Measurements from ENCODE around the gene MAD1L1. TPM values are rescaled to one million over a fixed set of nuclear protein-coding genes. Genes with fewer than 3 reads are reported as not detected.
"Not testable (repeated sequence)": the region's sequence is repeated elsewhere in the genome, so short reads cannot be mapped to it uniquely, and the experiment has no call there.

Gene MAD1L1
- total RNA-seq, 1 experiment from 2014 or later = 103 TPM

- DNase-seq (ENCODE audit: low spot score) = no peak
Observed at GRCh38 chr7:1931256-1931950, 301.3 kb downstream of the MAD1L1 start.

- DNase-seq (ENCODE audit: low spot score) = no peak
Observed at GRCh38 chr7:1930381-1931065, 302.2 kb downstream of the MAD1L1 start.

- not testable (repeated sequence) for DNase-seq (ENCODE audit: low spot score)
Observed at GRCh38 chr7:1929349-1929925, 303.3 kb downstream of the MAD1L1 start.

- DNase-seq (ENCODE audit: low spot score) = peak; percentile 47
Observed at GRCh38 chr7:1928645-1929348, 303.9 kb downstream of the MAD1L1 start.

- no peak for DNase-seq (ENCODE audit: low spot score)
Observed at GRCh38 chr7:1927937-1928644, 304.7 kb downstream of the MAD1L1 start.

- DNase-seq (ENCODE audit: low spot score) = no peak
Observed at GRCh38 chr7:1926908-1927306, 305.8 kb downstream of the MAD1L1 start.

GRCh38 chr7:1925973-1926907 lies 306.5 kb downstream of the MAD1L1 start:
- no peak for DNase-seq (ENCODE audit: low spot score)

GRCh38 chr7:1925349-1925748 lies 307.4 kb downstream of the MAD1L1 start:
- no peak for DNase-seq (ENCODE audit: low spot score)

- no peak for DNase-seq (ENCODE audit: low spot score)
Observed at GRCh38 chr7:1924258-1924817, 308.4 kb downstream of the MAD1L1 start.

- DNase-seq (ENCODE audit: low spot score) = no peak
Observed at GRCh38 chr7:1923409-1924257, 309.1 kb downstream of the MAD1L1 start.

- no peak for DNase-seq (ENCODE audit: low spot score)
Observed at GRCh38 chr7:1922870-1923236, 309.9 kb downstream of the MAD1L1 start.

- DNase-seq (ENCODE audit: low spot score) = peak; percentile 26
Observed at GRCh38 chr7:1922071-1922869, 310.5 kb downstream of the MAD1L1 start.

GRCh38 chr7:1920881-1921280 lies 311.9 kb downstream of the MAD1L1 start:
- no peak for DNase-seq (ENCODE audit: low spot score)

- no peak for DNase-seq (ENCODE audit: low spot score)
Observed at GRCh38 chr7:1920266-1920681, 312.5 kb downstream of the MAD1L1 start.

GRCh38 chr7:1919539-1920265 lies 313.0 kb downstream of the MAD1L1 start:
- no peak for DNase-seq (ENCODE audit: low spot score)

- DNase-seq (ENCODE audit: low spot score) = no peak
Observed at GRCh38 chr7:1918881-1919525, 313.7 kb downstream of the MAD1L1 start.

GRCh38 chr7:1918063-1918645 lies 314.6 kb downstream of the MAD1L1 start:
- DNase-seq (ENCODE audit: low spot score) = no peak
